Endometrial microvascular endothelial cells (primary cell): Measurements from ENCODE around the gene GTPBP1. TPM values are rescaled to one million over a fixed set of nuclear protein-coding genes. Genes with fewer than 3 reads are reported as not detected.

Experiments
- in situ Hi-C: cut with HindIII; loops from 2 replicates; pipeline ENCODE4 v1.10.0; 2017; ENCODE audit warnings: low sequenced_read_pairs, low pct_unique_long_range_greater_than_20kb; ENCODE audit errors: inconsistent ontology term
- total RNA-seq: library from RNA; depleted of rRNA; stranded (reverse); fragments of >200 nt; gene quantifications from one replicate; pipeline ENCODE4 v1.2.3, GENCODE V29; 2015; ENCODE audit errors: inconsistent ontology term

The GTPBP1 gene
- total RNA-seq, 1 donor from 2014 or later: 34.1 TPM

DNA sequence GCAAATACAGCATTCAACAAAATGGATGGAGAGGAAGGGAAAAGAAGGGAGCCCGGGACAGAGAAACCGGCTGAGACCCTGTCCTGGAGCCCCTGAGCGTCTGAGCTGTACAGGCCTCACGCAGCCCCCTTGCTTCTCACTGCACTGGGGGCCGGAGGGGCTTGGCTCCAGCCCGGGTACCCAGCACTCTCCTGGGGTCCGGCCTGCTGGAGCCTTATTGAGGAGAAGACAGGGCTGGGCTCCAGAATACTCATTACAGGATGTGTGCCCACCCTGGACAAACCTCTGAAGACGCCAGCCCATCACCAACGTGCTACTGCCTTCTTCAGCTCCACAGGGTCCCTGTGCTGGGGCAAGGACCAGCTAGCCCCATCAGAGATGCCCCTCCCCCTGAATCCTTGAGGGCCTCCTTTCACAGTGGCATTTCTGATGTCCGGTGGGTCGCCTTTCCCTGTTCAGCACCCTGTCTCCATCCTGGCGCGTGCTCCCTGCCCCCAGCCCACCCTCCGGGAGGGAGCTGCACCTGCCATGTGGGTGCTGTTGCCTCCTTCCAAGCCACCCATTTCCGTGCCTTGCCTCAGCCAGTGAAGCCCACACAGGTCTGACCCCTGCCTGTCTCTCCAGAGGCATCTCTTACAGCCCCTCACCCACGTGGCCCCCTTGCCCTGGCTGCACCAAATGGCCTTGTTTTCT is 64.7 kb downstream of the GTPBP1 start:
- in situ Hi-C loops: no loop called here

DNA sequence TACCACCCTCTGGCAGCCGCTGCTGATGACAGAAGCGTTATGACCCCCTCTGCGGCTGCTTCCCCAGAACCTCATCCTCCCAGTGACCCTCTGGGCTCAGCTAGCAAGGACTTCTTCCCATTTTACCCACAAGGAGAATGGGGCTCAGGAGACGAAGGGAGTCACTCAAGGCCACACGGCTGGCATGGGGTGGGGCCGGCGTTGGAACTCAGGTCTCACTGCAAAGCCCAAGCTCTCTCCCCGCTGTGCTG is 66.8 kb downstream of the GTPBP1 start:
- in situ Hi-C loops: no loop called here

DNA sequence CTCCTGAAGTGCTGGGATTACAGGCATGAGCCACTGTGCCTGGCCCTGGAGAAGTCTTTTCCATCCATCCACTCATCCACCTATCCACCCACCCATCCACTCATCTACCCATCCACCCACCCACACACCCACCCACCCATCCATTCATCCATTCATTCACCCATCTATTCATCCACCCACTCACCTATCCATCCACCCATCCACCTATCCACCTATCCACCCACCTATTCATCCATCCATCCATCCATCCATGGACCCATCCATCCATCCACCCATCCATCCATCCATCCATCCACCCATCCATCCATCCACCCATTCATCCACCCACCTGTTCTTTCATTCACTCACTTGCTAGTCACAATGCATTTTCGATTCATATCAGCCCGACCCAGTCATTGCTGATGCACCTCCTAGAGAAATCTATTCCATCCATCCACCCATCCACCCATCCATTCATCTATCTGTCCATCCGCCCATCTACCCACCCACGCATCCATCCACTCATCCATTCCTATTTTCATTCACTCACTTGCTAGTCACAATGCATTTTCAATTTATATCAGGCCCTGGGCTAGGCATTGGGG is 67.7 kb downstream of the GTPBP1 start:
- in situ Hi-C loops: no loop called here

DNA sequence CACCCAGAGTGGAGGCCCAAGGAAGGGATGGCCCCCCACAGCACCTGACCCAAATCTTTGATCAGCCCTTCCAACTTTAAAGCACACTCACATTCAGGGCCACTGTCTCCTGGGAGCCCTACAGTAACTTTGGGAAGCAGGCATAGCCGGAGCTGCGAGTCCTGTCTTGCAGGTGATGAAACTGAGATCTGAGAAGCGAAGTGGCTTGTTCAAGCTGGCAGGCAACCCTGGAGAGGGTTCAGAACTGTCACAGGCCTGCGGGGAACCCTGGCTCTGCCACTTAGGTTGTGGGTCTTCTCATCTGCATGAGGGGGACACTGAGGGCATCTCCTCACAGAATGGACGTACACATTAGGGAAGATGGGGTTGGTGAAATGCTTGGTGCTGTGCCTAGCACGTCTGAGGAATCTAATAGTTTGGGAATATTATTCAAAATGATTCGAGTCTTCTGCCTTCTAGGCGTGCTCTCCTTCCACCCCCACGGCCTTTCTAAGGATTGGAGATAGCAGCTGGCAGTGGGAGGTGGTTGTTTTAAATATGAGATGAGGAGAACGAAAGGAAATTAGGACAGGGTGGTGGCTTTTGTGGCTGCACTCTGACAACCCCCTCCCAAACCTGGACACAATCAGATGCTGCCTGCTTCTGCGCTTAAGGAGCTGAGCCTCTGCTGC is 68.9 kb downstream of the GTPBP1 start:
- in situ Hi-C loops: no loop called here

DNA sequence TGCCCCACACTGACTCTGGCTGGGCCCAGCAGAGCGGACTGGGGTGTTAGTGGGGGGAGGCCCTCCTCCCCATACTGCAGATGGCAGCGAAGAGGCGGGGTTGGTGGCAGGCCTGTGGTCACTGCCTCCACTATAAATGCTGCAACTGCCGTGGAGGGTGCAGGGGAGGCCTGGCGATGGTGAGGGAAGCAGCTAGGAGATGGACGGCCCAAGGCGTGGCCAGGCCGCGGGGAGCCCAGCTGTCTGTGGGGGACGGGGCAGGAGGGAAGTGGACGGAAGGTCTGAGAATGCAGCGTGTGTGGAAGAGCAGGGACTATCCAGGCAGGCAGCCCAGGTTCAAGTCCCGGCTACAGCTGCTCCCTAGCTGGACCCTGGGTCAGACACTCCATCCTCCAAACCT is 69.9 kb downstream of the GTPBP1 start:
- in situ Hi-C loops: no loop called here

DNA sequence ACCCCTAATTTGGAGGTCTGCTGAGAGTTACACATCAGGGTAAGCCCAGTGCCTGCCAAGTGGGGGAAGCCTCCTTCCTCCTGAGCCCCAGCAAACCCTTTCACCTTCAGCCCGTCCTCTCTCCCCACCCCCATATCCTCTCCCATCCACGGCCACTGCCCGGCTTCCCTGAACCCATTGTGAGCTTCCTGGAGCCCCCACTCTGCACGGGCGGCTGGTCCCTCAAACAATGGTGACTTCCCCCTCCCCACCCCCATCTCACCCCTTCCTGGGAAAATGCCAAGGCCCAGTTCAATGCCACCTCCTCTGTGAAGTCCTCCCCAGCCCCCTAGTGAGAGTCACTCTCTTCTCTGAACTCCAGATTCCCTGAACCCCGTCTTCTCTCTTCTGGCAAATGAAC is 70.3 kb downstream of the GTPBP1 start:
- in situ Hi-C loops: no loop called here

DNA sequence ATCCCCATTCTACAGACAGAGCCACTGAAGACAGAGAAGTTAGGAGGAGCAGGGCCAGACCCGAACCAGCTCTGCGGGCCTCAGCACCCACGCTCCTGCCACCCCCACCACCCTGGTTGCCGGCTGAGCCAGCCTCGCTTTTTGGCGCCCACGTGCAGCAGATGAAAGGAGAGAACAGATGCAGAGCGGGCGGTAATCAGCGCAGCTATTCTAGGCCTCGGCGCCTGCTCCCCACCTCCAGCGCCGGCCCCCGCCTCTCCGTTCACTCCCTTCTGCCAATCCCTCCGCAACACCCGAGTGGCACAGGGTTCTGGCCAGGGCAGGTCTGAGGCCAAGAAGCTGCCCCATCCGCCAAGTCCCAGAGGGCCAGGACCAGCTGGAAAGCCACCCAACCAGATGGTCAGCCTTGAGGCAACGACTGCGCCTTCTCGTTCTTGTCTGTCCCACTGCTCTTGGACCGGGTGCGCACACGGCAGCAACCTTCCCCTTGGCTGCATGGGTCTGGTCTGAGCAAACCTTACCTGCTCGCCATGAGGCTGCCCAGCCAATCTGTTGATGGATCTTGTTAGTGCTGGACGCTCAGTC is 71.4 kb downstream of the GTPBP1 start:
- in situ Hi-C loops: no loop called here

DNA sequence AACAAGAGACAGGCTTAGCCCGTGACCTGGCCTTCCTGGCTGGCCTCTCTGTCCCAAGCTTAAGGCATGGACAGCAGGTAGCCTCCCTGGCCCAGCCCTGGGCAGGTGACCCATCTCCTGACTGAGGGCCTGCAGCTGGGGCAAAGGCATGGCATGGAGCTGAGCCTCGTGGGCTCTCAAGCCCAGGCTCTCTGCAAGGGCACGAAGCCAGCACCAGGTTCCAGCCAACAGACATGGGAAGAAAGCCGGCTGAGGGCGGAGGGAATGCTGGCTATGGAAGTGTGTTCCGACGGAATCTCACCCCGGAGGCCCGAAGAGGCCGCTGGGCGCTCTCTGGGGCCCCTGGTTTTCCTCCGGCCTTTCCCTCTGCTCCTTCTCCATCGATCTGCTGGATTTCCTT is 75.3 kb downstream of the GTPBP1 start:
- in situ Hi-C loops: no loop called here

DNA sequence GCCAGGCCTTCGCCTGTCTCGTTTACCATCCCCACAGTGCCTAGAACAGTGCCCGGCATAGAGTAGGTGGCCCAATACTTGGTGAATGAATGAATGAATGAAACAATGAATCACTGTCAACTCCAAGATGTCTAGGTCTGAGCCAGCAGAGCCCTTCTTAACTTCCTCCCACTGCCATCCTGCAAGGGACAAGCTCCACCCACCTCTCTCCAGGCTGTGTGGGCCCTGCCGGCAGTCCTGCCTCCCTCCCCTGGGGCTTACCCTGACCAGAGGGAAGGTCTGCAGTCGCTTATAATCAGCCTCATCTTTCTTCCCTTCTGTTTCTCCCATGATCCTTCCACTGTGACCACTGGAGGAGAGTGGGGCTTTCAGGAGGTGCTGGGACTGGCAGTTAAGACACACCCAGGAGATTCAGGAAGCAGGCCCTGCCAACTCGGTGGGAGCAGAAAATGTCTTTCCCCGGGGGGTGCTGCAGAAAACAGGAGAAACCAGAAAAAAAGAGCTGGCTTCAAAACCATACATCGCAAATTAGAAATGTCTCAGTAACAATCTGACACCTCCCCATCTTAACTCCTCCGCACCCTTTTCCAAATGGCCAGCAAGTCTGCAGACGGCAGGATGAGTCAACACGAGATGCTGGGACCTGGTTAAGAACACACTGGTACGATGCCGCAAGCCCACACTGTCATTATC is 76.8 kb downstream of the GTPBP1 start:
- in situ Hi-C loops: no loop called here

Other genes with a start within 250 kb of the GTPBP1 start
- 41.3 TPM for gene KDELR3, start 237.8 kb upstream of the GTPBP1 start, total RNA-seq
- 239 TPM for gene DDX17, start 199.6 kb upstream of the GTPBP1 start, total RNA-seq
- gene DMC1, start 135.8 kb upstream of the GTPBP1 start, total RNA-seq: not detected
- gene FAM227A, start 49.6 kb upstream of the GTPBP1 start, total RNA-seq: 0.19 TPM
- 19.5 TPM for gene CBY1, start 49.3 kb upstream of the GTPBP1 start, total RNA-seq
- 123 TPM for gene TOMM22, start 24.0 kb upstream of the GTPBP1 start, total RNA-seq
- gene JOSD1, start 5.0 kb upstream of the GTPBP1 start, total RNA-seq: 69.8 TPM
- 114 TPM for gene SUN2, start 50.1 kb downstream of the GTPBP1 start, total RNA-seq
- gene DNAL4, start 88.2 kb downstream of the GTPBP1 start, total RNA-seq: 29.2 TPM
- under 0.01 TPM for gene NPTXR, start 138.1 kb downstream of the GTPBP1 start, total RNA-seq
- 51.8 TPM for gene CBX6, start 166.3 kb downstream of the GTPBP1 start, total RNA-seq